ENCODE measurements around the gene GIPC2.
"Not testable (repeated sequence)": the region's sequence is repeated elsewhere in the genome, so short reads cannot be mapped to it uniquely, and the experiment has no call there.

Gene GIPC2
- long read RNA-seq, partial matches to known transcripts = 0 of 6 reads
- long read RNA-seq, other reads (novel, unspliced or antisense) = 6 of 6 reads

DNA sequence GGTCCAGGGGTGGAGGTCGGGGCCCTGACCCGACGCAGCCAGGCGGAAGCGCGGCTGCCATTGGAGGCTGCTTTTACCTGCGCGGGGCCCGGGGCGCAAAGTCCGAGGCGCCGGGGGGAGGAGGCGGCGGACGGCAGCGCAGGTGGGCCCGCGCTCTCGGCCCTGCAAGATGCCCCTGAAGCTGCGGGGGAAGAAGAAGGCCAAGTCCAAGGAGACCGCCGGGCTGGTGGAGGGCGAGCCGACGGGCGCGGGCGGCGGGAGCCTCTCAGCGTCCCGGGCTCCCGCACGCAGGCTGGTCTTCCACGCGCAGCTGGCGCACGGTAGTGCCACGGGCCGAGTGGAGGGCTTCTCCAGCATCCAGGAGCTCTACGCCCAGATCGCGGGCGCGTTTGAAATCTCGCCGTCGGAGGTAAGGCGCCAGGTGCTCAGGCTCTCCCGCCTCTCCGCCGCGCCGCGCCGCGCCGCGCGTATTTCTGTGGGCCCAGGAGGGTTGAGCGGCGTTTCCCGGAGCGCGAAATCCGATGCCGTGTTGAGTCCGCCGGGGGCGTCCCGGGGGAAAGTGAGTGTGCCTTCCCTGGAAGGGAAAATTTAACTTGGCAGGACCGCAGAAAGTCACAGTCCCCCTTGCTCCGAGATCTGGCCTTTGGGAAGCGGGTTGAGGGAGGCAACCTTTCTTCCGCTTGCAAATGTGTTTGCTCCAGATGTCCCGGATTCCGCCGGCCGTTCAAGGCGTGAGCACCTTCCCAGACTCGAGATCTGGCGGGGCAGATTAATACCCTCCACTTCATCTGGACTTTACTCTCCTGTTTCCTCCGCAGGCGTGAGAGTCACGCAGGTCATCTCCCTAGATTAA is at the start of gene GIPC2:
Gene GIPC2 (plus strand): TSS at position 41 of the 853 bp plus-strand sequence. CDS start 129 bp downstream, at position 170.
- H3K27ac ChIP-seq (replicated peaks) = no peak within 1 kb of the TSS
- peaks cover 31% of the 10 kb centered on the region for H3K27me3 ChIP-seq (ENCODE audit: insufficient read depth, poor library complexity, severe bottlenecking)
- peak within 1 kb of the TSS; percentile 40 for H3K4me3 ChIP-seq (replicated peaks; ENCODE audit: insufficient read depth, low read length)
- no peak for TF ChIP-seq POLR2AphosphoS5 (IDR thresholded peaks at IDR 0.05; ENCODE audit: low read depth)
- TF ChIP-seq GABPA (IDR thresholded peaks at IDR 0.05; ENCODE audit: low read depth) = no peak
- no peak for TF ChIP-seq SPI1 (IDR thresholded peaks at IDR 0.05; ENCODE audit: borderline replicate concordance, low read depth)
- TF ChIP-seq, protein P1, sequence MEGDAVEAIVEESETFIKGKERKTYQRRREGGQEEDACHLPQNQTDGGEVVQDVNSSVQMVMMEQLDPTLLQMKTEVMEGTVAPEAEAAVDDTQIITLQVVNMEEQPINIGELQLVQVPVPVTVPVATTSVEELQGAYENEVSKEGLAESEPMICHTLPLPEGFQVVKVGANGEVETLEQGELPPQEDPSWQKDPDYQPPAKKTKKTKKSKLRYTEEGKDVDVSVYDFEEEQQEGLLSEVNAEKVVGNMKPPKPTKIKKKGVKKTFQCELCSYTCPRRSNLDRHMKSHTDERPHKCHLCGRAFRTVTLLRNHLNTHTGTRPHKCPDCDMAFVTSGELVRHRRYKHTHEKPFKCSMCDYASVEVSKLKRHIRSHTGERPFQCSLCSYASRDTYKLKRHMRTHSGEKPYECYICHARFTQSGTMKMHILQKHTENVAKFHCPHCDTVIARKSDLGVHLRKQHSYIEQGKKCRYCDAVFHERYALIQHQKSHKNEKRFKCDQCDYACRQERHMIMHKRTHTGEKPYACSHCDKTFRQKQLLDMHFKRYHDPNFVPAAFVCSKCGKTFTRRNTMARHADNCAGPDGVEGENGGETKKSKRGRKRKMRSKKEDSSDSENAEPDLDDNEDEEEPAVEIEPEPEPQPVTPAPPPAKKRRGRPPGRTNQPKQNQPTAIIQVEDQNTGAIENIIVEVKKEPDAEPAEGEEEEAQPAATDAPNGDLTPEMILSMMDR (IDR thresholded peaks at IDR 0.05; ENCODE audit: insufficient read depth, low read length) = no peak
- TF ChIP-seq REST (IDR thresholded peaks at IDR 0.05; ENCODE audit: insufficient replicate concordance, low read depth) = no peak
- no peak for DNase-seq (ENCODE audit: low read depth in 1 of 2, low spot score in 1 of 2)

- DNase-seq (ENCODE audit: low read depth in 1 of 2, low spot score in 1 of 2) = no peak
- H3K4me3 ChIP-seq (replicated peaks; ENCODE audit: insufficient read depth, low read length) = no peak overlapping the region
- no peak for TF ChIP-seq POLR2AphosphoS5 (IDR thresholded peaks at IDR 0.05; ENCODE audit: low read depth)
- TF ChIP-seq SPI1 (IDR thresholded peaks at IDR 0.05; ENCODE audit: borderline replicate concordance, low read depth) = no peak
- no peak for TF ChIP-seq GABPA (IDR thresholded peaks at IDR 0.05; ENCODE audit: low read depth)
- TF ChIP-seq, protein P1 (IDR thresholded peaks at IDR 0.05; ENCODE audit: insufficient read depth, low read length) = no peak
- TF ChIP-seq REST (IDR thresholded peaks at IDR 0.05; ENCODE audit: insufficient replicate concordance, low read depth) = no peak
- H3K27ac ChIP-seq (replicated peaks) = no peak overlapping the region
- H3K27me3 ChIP-seq (ENCODE audit: insufficient read depth, poor library complexity, severe bottlenecking) = no peaks in the 10 kb centered on the region
These were observed 49.0 kb upstream of the GIPC2 start for GRCh38 chr1:77996734-77997133.

GRCh38 chr1:78000536-78000935 is 45.2 kb upstream of the GIPC2 start:
- H3K27ac ChIP-seq (replicated peaks); DNase-seq (ENCODE audit: low read depth in 1 of 2, low spot score in 1 of 2); H3K4me3 ChIP-seq (replicated peaks; ENCODE audit: insufficient read depth, low read length); H3K27me3 ChIP-seq (ENCODE audit: insufficient read depth, poor library complexity, severe bottlenecking): not testable (repeated sequence)

- Histone ChIP-seq H3K27ac (replicated peaks) (peak overlapping the region; percentile 99), H3K27me3 (ENCODE audit: insufficient read depth, poor library complexity, severe bottlenecking) (no peaks in the 10 kb centered on the region), H3K4me3 (replicated peaks; ENCODE audit: insufficient read depth, low read length) (no peak overlapping the region)
- DNase-seq (ENCODE audit: low read depth in 1 of 2, low spot score in 1 of 2) = no peak
- TF ChIP-seq REST (IDR thresholded peaks at IDR 0.05; ENCODE audit: insufficient replicate concordance, low read depth) (no peak), POLR2AphosphoS5 (IDR thresholded peaks at IDR 0.05; ENCODE audit: low read depth) (no peak), SPI1 (IDR thresholded peaks at IDR 0.05; ENCODE audit: borderline replicate concordance, low read depth) (no peak), GABPA (IDR thresholded peaks at IDR 0.05; ENCODE audit: low read depth) (no peak)
- TF ChIP-seq, protein P1 (IDR thresholded peaks at IDR 0.05; ENCODE audit: insufficient read depth, low read length) = no peak
These were observed 42.6 kb upstream of the GIPC2 start for GRCh38 chr1:78003070-78003746.
